Epidermal melanocyte (primary cell): Measurements from ENCODE around the gene NXNL2.
A peak's percentile ranks its signal among the peaks of the same experiment; 100 is the strongest.

ENCODE experiments used
- DNase-seq: peaks from one replicate; pipeline ENCODE4 v3.0.0; 2011; ENCODE audit warnings: low spot score; ENCODE audit not compliant: insufficient read length

NXNL2 gene

GRCh38 chr9:88534456-88535225 is at the start of gene NXNL2:
NXNL2 (plus strand) TSS chr9:88535178; CDS start chr9:88535435, 257 bp downstream.
- DNase-seq = peak; percentile 61

DNA sequence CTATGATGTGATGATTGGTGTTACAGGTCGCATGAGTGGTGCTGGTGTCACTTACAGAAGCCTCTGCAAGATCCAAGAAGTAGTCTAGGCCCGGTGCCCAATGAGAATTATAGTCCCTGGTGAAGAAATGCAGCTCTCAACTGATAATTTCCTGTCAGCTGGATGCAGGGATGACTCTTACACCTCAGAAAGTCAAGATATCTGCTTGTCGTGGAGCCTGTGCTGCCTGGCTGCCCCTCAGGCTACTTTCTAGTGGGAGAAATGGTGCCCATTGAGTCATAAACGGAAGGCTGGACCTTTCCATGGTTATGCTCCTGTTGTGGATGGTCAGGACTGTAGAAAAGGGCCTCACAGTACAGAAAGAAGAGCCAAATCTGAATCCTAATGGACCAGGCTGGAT is 46.8 kb upstream of the NXNL2 start:
- no peak for DNase-seq

DNA sequence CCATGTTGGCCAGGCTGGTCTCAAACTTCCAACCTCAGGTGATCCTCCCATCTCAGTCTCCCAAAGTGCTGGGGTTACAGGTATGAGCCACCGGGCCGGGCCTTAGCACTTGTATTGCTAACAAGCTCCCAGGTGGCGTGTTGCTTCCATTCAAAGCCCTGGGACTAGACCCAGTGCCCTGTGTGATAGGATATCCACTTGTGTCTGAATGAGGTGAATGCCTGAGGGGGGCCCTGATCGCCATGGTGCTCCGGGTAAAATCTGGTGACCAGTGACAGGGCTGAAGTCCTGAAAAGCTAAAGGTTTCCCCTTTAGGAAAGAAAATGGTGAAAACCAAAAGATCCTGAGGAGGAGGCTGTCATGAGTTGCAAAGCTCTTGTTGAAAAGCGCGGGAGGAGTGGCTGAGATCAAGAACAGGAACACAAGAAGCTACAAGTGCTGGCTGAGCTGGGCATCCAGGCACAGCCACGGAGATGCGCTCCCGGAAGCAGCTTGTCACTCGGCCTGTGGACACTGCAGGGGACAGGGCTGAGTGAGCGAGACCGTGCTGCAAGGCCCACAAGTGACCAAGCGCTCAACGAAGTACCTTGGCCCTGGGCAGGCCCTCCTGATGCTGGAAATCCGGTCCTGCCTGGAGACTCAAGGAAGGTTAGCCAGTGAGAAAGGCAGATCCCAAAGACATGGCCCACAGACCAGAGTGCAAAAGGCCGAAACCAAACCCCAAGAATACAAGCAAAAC is 39.8 kb upstream of the NXNL2 start:
- no peak for DNase-seq

- DNase-seq = no peak
These were observed 37.8 kb upstream of the NXNL2 start for GRCh38 chr9:88497224-88497623.

DNA sequence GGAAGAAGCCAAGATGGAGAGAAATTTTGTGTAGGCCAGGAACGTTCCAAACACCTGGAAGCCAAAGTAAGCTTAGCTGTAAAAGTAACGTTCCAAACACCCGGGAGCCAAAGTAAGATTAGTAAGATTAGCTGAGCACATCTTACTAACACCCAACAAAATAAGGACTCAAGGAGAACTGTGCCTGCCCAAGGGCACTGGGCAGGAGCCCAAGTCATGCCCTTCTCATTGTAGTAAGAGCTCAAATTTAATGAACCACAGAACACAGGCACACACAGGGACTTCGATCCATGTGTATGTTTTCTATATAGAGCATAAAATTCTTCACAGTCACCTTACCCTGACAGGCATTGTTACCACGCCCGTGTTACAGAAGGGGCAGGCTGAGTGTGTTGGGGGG is 36.1 kb upstream of the NXNL2 start:
- no peak for DNase-seq

- no peak for DNase-seq
These were observed 33.9 kb upstream of the NXNL2 start for GRCh38 chr9:88501086-88501485.

DNA sequence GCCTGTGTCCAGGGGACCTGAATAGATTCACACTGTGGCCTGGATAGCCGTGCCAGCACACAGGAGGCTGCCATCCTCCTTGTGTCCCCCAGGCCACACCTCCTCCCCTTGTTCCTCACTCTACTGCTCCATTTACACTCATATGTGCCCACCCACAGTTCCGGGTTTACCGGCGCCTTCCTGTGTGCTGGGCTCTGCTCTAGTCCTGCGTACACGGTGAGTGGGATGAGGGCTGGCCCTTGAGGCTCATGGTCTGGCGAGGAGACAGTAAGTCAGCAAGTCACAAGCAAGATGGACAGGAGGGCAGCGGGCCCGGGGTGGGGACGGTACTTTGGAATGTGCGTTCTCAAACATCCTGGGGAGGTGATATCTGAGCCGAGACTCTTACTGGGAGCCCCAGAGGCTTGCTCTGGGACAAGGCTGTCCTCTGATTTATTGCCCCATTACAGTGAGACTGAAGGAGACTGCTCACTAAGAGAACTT is 32.4 kb upstream of the NXNL2 start:
- no peak for DNase-seq

DNA sequence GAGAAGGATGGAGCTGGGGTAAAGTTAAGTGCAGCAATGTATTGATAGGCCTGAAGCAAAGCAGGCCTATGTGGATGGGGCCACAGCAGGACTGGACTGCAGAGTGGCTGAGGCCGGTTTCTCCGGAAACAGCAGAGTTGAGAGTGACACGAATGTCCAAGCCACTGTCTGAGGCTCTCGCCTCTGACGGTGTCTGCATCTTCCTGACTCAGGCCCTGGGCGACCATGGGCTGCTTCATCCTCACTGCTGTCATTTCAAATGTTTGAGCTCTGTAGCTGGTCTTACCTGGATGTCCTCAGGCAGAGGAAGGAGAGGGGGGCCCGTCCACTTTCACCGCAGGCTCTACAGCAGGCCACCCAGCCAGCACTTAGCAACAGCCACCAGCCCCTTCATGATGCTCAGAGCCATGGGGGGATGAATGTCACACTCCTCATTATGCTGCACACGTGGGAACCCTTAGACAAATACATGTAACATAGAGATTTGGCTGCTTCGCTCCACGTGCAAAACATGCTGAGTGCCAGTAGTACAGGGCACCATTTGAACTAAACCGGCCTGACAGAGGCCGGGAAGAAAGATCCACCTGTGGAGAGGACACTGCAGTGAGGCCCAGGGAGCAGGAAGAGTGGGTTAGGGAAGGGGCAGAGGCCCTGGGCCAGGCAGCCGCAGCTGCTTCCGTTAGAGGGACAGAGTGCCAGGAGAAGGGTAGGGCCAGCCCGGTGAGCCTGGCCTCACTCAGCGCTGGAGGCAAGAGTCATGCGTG is 31.7 kb upstream of the NXNL2 start:
- DNase-seq = no peak

DNA sequence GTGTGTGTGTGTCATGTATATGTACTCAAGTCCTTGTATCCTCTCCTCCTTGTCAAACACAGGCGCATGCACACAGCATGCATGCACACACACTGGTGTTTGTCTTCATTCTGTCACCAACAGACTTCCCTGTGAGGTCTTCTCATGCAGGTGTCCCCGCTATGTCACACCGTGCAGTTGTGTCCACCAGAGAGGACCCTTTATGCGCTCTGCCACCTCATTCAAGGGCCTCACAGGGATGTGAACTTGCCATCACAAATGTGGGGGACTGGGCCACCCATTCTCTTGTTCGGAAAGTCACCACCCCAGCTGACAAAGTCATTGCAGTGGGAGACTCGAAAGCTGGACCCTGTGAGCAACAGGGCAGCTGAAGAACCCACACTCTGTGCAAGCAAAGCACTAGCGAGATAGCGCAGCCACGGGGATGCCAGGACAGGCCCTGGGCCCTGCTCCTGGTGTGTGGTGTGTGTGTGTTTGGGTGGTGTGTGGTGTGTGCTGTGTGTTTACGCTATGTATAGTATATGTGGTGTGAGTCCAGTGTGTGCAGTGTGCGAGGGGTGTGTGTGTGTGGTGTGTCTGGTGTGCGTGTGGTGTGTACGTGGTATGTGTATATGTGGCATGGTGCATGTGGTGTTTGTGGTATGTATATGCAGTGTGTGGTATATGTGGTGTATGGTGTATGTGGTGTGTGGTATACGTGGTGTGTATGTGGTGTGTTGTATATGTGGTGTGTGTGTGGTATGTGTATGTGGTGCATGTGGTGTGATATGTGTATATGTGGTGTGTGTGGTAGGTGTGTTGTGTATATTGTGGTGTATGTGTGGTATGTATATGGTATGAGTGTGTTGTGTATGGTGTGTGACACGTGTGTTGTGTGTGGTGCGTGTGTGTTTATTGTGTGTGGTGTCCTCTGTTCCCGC is 30.9 kb upstream of the NXNL2 start:
- DNase-seq = no peak

DNA sequence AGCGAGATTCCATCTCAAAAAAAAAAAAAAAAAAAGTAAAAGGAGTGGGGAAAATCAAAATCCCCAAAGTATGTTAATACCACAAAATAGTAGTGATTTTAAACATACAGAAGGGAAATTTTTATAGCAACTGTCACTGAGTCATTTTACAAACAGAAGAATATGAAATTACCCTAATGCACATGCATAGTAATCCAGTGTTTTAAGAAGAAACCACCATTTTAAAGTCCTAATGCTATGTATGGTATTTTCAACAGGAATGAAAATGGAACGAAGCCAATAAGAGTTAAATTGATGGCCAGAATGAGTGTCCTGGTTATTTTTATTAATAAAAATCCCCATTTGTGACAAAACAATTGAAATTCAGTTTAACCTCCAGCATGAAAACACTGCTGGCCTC is 26.7 kb upstream of the NXNL2 start:
- no peak for DNase-seq

DNA sequence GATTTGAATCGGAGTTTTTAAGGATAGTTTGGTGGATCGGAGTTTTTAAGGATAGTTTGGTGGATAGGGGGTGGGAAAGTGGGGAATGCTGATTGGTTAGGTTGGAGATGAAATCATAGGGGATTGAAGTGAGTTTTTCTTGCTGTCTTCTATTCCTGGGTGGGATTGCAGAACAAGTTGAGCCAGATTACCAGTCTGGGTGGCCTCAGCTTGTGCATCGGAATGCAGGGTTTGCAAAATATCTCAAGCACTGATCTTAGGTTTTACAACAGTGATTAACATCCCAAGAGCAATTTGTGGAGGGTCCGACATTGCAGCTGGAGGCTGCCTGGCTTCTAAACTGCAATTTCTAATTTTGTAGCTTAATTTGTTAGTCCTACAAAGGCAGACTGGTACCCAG is 23.1 kb upstream of the NXNL2 start:
- DNase-seq = no peak

GRCh38 chr9:88514247-88514646 is 20.7 kb upstream of the NXNL2 start:
- no peak for DNase-seq

GRCh38 chr9:88521308-88521707 is 13.7 kb upstream of the NXNL2 start:
- DNase-seq = no peak

- no peak for DNase-seq
These were observed 12.6 kb upstream of the NXNL2 start for GRCh38 chr9:88522360-88522759.

DNA sequence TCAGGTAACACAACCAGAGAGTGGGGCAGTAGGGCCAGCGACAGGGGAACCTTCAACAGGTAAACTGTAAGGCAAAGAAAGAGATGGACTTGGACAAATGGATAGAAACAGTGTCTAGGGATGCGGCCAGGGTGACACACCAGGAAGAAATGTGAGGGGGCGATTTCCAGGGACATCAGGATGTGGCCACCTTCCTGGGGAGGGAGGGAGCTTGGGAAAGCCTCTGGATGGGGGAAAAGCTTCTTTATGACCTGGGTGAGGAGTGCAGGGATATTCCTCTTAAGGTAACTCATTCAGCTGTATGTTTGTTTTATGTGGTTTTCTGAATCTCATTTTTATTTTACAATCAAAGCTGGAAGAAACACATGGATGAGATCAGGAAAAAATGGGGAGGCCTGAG is 11.9 kb upstream of the NXNL2 start:
- DNase-seq = no peak

GRCh38 chr9:88524911-88525310 is 10.1 kb upstream of the NXNL2 start:
- DNase-seq = no peak

DNA sequence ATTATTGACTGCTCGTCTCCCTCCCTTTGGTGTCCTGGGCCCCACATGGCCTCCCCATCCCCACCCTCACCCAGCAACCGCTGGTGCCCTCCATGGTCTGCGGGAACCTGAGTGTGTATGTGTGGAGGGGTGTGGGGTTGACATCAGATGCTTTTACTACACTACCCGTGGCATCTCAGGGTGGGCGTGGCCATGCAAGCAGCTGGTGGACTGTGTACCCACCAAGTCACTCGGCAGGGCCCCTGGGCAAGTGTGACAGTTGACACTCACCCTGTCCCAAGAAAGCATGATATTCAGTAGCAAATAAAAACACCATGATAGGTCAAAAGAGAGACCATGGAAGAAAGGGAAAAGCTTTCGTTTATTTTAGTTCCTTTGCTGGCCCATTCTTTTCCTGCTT is 7.4 kb upstream of the NXNL2 start:
- no peak for DNase-seq

DNA sequence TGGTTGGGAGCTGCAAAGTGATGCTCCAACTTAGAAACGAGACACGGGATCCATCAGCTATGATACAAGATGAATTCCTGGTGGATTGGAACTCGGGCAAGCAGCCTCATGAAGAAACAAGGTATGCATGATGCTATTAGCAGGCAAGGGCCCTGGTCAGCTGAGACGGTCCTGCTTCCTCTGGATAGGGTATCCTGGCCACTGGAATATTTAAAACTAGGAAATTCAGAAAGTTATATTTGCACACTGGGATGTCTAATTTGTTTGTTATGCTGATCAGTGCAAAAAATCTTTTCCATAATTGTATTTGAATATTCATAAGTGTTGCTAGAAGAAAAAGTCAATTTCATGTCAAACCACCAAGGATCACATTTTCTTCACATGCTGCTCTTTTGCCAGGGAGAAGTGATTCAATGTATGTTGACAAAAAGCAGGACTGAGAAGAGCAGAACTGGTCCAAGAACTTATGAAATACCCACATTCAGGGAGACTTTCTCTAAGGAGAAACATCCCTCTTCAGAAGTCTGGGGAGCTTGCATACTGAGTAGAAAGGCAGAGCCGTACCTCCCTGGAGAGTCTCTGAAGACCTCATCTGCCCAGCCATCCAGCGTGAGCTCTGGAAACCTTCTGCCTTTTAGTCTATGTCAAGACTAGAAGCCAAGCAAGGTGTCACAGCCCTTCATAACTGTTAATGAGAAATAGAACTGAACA is 6.7 kb upstream of the NXNL2 start:
- DNase-seq = no peak

GRCh38 chr9:88529496-88529895 is 5.5 kb upstream of the NXNL2 start:
- DNase-seq = no peak

DNA sequence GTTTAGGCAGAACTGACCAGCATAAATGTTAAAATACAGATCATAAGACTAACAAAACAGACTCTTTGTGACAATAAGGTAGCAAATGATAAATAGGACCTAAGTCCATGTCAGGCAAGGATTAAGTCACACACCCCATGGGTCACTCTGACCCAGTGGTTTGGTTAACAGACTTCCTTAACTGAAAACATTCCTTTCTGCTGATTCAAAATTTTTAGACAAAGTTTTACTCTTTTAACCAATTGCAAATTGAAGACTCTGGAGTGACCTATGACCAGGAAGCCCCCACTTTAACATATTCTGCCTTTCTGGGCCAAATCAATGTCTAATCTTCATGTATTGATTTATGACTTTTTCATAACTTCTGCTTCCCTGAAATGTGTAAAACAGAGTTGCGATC is 4.9 kb upstream of the NXNL2 start:
- DNase-seq = no peak
